ENCODE results near the gene RAC2.
"Not testable (repeated sequence)": the region's sequence is repeated elsewhere in the genome, so short reads cannot be mapped to it uniquely, and the experiment has no call there.

Gene RAC2

DNA sequence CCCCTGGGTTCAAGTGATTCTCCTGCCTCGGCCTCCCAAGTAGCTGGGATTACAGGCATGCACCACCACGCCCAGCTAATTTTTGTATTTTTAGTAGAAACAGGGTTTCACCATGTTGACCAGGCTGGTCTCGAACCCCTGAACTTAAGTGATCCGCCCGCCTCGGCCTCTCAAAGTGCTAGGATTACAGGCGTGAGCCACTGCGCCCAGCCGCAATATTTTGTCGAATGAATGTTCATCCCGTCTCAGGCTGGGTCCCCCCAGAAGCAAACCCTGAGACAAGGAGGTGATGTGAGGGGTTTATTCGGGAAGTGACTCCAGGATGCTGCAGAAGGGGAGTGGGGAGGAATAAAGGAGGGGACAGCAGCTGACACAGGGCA lies 10.7 kb downstream of the RAC2 start:
- not testable (repeated sequence) for DNase-seq

DNA sequence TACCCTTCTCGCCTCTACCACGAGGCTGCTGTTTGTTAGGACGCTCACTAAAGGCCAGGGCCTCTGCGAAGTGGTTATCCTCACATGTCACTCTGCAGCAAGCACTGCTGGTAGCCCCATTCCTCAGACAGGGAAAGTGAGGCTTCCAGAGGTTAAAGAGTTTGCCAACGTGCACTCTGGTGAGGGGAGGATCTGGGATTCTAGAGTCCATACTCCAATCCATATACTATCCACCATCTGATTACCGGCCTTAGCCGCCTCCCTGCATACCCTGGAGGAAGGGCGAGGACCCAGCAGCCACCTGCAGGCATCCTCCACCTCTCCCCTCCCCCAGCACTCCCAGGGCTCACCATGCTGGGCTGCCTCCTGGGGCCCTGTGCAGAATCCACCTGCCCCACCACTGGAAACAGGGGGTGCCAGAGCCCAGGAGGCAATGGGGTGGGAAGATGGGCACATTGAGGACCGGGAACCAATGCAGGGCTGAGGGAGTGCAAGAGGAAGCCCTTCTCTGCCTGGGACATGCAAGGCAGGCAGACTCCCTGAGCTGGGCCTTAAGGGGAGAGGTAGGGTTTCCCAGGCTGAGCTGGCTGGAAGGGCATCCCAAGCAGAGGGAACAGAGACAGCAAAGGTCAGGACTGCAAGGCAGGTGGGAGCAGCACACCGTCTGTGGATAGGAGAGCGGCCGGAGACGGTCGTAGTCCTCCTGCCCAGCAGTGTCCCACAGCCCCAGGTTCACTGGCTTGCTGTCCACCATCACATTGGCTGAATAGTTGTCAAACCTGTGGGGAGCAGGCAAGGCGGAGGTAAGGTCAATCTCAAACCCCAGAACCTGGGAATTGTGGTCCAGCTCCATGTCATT lies 11.7 kb downstream of the RAC2 start:
- no peak for DNase-seq

DNA sequence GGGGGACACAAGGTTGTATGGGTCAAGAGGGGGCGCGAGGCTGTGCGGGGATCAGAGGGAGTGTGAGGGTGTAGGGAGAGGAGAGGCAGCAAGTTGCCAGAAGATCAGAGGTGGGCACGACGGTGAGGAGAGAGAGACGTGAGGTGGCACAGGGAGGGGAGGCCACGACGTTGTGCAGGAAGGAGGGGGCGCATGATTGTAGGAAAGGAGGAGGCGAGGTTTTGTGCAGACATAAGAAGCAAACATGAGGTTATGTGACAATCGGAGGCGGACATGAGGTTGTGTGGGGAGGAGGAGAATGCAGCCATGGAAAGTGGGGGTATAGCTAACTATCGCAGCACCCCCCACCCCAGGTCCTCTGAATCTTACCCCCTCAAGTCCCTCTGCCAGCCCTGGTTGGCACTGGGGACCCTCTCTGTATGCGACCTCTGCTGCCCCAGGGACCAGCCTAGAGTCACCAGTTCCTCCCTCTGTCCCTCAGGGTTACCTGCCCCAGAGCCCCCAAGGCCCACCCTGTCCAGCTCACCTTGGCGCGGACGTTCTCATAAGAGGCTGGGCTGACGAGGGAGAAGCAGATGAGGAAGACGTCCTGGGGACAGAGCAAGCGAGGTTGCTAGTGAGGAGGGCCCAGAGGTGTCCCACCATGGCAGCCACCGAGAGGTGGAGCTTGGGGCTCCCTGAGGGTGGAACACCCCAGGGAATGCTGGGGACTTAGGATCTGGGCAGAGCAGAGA lies 12.5 kb downstream of the RAC2 start:
- no peak for DNase-seq

DNA sequence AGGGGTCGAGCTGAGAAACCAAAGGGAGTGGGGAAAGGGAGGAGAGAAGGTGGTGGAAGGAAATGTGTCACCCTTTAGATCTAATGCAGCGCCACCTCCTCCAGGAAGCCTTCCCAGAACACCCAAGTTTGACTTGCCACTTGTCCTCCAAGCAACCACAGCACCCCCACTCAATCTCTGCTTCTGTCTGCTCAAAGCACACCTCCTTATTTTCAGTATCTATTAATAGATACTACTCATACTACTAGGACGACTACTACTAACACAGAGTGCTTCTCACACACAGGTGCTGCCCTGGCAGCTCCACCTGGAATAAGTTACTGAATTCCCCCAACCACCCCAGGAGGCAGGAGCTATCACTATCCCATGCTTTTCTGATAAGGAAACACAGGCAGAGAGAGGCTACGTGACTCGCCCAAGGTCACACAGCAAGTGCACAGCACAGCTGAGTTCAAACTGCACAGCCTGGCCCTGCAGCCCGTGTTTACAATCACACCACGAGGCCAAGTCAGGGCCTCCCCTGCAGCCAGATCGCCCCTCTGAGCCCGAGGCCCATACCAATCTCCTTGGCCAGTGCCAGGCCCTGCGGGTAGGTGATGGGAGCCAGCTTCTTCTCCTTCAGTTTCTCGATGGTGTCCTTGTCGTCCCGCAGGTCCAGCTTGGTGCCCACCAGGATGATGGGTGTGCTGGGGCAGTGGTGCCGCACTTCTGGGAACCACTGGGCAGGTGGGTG lies 13.2 kb downstream of the RAC2 start:
- DNase-seq, result no peak

DNA sequence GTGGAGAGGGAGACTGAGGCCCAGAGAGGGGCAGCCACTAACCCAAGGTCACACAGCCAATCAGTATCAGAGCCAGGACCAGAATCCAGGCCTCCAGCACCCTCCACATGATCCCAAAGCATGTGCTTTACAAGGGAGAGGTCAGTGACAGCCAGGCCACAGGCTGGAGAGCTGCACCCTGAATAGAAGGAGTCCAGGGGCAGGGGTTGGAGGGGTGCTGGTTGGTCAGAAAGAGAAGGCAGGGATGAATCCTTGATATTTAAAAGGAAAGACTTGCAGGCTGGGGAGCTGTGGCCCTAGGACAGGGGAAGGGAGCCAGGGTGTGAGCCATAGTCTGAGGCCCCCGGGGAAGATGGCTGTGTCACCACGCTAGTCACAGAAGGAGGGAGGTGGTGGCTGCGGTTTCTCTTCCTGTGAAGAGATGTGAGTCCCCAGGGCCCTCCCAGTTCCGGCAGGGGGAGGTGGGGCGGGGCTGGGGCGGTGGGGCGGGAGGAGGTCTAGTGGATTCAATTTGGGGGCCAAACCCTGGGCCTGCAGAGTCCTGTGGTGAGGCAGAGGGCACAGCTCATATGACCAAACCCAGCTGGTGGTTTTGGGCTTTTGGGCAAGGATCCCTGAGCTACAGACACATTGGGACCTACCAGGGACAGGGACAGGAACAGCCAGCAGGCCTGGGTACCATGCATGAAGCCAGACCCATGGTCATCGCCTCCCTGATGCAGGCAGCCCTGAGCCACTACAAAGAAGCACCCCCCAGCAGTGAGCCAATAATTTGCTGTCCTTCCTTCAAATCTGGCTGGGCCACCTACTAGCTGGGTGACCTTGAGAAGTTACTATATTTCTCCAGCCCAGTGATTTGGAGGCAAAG lies 14.0 kb downstream of the RAC2 start:
- DNase-seq, result peak; percentile 15

DNA sequence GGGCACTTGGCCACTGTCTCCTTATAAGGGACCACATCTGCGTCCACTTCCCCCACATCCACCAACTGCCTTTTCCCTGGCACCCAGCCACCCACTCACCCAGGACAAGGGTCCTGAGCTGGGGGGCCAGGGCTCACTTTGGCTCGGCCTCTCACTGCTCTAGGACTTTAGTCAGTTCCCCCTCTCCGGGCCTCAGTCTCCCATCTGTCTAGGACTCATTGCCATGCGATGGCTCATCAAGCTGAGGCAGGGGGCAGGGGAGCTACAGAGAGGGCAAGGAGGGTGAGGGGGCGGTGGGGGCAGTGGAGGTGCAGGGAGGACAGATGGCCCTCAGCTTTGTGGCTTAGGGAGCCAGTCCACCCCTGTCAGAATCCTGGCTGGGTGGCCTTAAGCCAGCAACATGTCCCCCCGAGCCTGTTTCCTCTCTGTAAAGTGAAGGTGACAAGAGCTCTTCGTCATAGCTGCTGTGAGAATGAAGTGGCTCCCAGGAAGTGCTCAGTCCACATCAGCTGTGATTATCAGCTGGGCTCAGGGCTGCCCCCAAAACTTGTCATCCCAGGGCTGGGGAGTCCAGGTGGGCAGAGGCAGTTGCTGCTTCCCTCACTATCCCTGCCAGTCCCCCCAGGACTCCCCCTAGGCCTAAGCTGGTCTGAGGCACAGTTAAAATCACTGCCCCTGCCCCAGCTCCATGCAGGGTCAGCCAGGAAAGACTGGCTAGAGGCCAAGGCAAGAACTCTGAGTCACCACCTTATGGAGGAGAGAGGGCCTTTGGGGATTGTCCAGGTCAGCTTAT lies 14.9 kb downstream of the RAC2 start:
- peak; percentile 85 for DNase-seq

DNA sequence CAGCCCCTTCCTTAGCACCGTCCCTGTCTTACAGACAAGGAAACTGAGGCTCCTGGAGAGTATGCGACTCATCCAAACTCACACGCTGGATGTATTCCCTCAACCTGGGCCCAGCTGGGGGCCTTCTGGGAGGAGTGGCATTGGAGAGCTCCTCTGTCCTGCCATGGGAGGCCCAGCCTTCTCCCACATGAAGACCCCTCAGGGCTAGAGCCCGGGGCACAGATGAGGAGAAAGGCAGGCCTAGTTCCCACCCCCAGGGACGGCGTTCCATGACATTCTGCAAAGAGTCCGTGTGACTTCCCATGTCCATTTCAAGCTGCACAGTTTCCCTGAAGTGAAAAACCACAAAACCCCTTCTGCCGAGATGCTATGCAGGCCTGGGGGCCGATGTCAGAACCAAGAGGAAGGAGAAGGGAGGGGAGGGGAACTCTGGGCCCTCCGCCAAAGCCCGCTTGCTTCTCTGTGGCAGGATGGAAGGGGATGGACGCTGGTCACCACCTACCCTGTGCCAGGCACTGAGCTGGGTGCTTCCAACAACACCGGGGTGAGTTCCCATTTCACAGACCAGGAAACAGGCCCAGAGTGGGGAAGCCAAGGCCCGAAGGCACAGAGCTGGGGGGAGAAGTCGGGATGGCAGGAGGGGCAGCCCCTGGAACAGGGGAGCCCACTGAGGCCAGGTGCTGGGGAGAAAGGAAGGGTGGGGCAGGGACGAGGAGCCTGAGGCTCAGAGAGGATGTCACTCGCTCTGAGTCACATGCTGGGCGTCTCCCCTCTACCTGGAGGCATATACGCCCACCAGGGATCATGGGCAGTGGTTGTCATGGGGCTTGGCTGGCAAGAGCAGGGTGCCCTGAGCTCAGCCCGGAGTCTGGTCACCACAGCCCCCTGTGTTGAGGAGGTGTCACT lies 15.7 kb downstream of the RAC2 start:
- no peak for DNase-seq

DNA sequence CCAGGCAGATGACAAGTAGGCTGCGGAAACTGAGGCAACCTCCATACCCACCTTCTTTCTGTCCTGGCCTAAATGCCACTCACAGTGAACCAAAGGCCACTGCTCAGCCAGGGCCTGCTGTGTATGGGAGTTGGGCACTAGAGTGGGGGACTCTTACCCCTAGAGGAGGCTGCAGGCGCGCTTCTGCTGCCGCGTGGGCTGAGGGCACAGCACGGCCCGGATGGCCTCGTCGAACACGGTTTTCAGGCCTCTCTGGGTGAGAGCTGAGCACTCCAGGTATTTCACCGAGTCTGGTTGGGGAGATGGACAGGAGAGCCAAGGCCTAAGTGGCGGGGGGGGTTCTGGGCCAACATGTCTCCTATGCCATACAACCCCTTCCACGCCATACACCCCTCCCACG lies 17.6 kb downstream of the RAC2 start:
- DNase-seq, result no peak

DNA sequence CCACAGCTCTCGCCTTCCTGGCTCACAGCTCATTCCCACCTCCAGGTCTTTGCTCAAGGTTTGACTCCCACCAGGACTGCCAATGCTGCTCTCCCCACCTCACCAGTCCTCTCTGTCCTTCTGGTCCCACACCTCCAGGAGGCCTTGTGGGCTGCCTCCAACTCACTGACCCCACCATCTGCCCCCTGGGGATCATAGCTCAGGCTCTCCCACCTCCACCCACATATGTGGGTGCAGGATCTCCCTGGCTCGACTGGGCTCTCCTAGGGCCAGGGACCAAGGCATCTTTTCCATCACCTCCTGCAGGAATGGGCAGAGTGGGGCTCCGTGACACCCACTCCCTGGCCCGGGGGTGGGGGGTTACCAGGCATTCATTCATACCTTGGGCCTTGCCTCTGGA lies 18.0 kb downstream of the RAC2 start:
- DNase-seq, result no peak

DNA sequence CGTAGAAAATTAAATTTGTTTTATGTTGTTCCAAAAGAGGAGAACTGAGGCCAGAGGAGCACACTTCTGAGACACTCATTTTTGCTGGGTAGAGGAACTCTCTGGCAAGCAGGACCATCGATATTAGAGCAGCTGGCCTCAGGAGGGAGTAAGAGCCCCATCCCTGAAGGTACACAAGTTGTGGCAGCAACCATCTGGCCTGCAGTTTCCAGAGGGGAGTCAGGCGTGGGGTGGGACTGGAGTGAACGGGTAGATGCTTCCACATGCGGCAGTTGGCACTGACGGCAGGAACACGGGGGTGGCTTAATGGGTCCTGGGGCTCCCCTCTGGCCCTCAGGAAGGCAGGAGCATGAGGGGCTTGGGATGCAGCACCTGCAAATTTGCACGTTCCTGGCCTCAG lies 18.6 kb downstream of the RAC2 start:
- DNase-seq, result no peak

DNA sequence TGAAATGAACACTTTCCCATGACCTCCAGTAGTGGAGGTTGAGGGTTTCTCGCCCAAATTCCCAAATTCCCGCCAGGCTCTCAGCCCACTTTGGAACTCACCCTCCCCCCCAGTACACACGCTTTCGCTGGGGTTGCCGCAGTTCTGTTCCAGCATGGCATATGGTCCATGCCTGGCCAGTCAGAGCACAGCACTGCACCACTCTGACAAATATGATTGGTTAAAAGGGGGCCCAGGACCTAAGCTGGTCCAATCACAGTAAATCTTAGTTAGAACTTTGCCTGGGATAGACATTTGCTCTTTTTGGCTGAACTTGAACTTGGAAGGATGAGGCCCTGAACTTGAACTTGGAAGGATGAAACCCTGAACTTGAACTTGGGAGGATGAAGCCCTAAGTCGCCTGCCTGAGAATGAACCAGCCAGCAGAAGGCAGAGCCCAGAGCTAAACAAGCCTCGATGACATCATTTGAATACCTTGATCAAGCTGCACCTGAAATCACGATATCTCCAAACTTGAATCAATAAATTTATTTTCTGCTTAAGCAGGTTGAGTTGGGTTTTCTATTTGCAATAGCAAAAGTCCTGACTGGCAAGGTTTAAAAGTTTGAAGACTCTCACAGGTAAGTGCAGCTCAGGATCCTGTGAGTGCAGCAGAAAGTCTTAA lies 19.2 kb downstream of the RAC2 start:
- DNase-seq, result no peak

DNA sequence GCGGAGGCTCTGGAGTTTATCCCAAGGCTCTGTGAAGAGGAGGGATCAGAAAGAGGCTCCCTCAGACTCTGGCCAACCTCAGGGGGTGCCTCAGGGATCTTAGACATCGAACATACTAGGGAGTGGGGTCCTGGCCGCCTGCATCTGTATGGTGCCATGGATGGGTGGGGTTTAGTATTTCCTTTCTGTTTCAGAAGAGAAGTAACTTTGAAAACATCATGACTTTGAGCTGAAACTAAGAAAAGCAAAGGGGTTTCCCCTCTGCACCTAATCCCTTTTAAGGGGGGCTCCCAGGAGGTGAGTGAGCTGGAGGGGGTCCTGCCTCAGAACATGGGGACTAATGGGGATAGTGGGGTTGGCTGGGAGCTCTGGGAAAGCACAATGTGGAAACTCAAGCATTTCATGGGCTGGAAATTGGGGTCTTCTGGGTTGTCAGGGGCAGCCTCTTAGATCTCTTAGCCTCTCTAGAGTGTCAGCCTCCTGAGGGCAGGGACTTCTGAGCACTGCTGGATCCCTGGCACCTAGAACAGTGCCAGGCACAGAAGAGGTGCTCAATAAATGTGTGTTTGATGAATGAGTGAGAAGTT lies 20.0 kb downstream of the RAC2 start:
- DNase-seq, result no peak

DNA sequence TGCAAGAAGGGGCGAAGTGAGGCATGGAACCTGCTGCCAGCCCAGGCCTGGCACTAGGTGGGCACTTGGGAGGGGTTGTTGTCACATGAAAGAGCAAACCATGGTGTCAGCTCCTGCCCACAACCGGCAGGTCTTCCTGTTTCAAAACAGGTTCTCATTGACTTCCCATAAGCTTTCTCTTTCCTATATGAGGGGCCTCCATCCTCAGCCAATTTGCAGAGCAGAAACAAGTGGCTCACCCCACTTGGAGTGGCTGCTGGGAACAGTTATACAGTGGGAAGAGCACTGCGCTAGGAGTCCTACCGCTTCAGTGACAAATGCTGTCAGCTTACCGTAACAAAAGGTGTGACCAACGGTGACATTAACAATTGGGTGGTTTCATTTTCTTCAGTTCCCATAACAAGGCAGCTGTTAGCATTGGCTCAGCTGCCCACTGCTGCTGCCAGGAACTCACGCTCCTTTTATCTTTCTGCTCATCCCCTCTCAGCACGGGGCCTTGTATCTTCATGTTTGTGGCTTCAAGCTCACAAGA lies 21.6 kb downstream of the RAC2 start:
- no peak for DNase-seq

DNA sequence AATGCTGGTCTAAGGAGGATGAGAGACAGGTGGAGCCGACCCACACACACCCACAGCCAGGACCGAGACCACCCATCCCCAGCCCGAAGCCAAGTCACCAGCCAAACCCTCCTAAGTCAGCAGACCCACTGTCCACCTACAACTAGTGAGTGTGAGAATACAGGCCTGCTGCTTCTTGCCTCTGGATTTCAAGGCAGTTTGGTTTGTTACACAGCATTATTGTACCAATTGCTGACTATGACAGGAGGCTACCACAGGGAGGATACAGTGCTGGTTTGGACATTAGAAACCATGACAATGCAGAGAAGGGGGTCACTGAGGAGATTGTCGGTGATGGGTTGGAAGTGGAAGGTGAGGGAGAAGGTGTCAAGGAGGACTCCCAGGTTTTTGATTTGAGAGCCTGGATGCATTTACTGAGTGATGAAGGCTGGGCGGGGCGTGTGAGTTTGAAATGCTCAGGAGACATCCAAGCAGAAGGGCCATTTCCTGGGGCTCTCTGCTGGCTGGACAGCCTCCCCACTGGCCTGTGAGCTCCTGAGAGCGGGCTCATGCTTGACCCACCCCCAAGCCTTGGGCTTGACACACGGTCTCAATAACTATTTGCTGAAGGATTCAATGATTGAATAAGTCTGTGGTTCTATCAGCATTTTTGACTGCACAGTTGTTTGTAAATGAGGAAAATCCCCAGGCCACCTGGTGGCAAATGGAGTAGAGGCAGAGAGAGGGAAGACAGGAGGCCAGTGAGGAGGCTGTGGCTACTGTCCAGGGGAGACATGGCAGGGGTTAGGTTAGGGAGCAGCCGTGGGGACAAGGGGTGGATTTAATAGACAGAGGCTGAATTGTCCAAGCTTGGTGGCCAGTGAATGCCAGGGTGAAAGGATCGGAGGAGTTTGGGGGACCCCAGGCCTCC lies 22.4 kb downstream of the RAC2 start:
- DNase-seq, result no peak

DNA sequence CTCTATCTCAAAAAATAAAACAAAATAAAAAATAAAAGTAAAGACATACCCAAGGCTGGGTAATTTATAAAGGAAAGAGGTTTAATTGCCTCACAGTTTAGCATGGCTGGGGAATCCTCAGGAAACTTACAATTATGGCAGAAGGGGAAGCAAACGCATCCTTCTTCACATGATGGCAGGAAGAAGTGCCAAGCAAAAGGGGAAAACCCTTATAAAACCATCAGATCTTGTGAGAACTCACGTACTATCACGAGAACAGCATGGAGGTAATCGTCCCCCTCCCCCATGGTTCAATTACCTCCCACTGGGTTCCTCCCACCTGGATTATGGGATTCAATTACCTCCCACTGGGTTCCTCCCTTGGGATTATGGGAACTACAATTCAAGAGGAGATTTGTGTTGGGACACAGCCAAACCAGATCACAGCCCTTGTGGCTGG lies 23.5 kb downstream of the RAC2 start:
- no peak for DNase-seq

DNA sequence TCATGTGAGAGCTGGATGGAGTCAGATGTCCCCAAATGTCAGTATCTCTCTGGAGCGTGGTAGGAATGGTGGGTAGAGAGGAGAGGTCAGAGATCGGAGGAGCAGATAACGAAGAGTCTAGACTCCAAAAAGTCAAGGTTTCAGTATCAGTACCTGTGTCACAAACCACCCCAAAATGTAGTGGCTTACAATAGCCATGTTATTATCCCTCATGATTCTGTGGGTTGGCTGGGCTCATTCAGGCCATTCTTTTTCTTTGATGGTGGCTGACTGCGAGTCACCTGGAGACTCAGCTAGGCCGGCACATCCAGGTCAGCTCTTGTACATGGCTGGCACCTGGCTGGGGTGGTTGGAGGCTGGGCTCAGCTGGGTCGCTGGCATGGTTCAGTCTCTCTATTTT lies 24.5 kb downstream of the RAC2 start:
- DNase-seq, result no peak

DNA sequence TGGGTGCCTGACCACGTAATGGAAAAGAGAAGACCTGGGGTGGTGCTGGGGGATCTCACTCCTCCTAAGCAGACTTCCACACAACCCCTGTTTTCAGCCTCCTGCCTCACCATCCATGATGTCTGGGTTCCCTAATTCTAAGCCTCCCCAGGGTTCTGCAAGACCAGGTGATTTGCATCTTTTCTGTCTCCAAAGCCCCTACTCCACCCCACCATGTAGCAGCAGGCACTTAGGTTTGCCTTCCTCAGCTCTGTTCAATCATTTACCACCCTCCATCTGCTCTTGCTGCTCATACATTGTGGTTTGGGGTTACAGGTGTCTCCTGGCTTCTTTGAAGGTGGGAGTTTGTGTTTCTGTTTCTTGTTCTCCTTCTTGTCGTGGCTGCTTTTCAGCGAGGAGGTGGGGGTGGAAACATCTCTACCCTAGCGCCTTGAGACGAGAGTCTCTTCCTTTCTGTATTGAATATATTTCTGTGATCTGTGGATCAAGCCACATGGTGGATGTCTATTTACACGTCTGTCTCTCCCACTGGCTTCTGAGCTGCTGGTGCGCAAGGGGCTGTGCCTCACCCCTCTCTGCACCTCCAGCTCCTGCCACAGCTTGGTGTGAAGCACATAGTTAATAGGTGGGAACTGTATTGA lies 25.2 kb downstream of the RAC2 start:
- DNase-seq, result no peak

DNA sequence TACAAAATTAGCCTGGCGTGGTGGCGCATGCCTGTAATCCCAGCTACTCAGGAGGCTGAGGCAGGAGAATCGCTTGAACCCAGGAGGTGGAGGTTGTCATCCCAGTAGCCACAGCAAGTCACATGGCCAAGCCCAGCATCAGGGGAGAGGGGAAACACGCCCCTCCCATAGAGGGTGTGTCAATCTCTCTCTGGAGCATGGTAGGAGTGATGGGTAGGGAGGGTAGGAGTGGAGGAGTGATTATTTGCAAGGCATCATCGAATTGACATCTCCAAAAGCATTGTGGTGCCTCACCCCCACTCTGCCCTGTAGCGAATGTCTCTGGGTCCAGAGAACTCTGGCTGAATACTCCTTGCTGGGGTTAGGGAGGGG lies 25.7 kb downstream of the RAC2 start:
- no peak for DNase-seq
